Stimulated activated CD8-positive, alpha-beta memory T cell treated with anti-CD3 and anti-CD28 coated beads, Interleukin-15, amount 100 ng/mL, for 4 hours (primary cell): ENCODE results near the gene TSPAN4.

ENCODE experiments used
- DNase-seq, 2 donors: peaks; one replicate each; pipeline ENCODE4 v3.0.0-alpha.2; 2020; ENCODE audit warnings: low read depth in 2 of 2

The TSPAN4 gene

DNA sequence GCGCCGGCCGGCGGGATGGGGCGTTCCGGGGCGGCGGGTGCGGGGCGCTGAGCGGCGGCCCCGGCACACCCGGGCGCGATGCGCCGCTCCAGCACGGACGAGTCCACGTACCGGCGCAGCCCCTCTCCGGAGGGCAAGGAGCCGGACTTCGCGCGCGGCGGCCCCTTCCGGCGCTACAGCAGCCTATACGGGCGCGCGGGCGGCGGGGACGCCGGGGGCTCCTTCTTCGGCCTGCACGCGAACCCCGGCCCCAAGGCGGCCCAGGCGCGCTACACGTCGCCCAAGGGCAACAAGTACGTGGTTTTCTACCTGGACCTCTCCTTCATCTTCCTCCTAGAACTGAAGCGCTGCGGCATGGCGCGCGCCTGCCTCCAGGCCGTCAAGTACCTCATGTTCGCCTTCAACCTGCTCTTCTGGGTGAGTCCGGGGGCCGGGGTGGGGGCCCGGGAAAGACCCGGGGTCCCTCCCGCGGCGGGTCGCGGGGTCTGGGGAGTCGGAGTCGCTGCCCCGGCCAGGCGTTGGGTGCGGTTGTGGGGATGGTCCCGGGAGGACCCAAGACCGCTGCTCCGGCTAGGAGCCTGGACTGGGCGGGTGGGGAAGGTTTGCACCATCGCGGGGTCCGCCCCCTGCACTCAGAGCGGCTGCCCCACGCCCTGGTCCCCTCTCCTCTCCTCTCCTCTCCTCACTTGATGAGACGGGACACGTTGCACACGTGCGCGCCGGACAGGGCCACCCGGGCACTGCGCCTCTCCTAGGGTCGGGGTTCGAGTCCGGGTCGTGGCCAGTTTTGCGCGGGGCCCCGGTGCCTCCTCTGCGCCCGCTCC, 7.5 kb downstream of the TSPAN4 start:
- DNase-seq = no peak

DNA sequence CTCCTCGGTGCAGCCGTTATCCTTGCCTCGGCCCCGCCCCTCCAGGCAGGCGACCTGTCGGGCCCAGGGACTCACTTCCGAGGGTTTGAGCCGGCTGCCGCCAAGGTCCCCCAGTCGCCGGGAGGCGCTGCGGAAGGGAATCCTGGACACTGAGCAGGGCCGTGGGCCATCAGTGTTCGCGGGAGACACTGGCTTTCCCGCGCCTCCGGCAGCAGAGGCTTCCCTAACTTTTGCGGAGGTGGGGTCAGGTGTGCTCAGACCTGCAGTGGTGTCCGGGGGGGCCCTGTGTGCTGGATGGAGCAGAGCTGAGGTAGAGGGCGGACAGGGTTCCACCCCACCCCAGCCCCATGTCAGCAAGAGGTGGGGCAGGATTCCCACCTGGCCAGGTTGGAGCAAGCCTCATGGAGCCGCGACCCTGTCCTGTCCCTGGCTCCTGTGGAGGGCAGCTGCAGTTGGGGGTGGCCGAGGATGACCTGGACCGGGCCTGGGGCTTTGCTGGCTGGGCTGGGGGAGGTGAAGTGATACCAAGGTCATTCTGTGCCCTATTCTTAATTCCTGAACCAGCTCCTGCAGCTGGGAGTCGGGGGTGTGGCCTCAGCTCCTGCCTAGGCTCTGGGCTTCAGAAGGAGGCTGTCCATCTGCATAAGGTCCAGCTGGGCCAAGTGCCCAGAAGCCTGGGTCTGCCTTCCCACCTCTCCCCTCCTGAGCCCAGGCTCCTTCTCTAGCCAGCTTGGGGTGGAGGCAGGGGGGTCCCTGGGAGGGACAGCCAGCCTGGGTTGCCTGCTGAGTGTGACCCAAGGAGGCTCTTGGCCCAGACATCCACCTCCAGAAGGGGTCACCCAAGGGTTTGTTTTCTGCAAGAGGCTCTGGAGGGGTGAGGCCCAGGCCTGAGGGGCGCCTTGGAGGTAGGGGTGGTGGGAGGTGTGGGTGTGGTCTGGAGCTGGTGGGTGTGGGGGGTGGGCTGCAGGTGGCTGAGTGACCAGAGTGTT, 8.4 kb downstream of the TSPAN4 start:
- no peak for DNase-seq

DNA sequence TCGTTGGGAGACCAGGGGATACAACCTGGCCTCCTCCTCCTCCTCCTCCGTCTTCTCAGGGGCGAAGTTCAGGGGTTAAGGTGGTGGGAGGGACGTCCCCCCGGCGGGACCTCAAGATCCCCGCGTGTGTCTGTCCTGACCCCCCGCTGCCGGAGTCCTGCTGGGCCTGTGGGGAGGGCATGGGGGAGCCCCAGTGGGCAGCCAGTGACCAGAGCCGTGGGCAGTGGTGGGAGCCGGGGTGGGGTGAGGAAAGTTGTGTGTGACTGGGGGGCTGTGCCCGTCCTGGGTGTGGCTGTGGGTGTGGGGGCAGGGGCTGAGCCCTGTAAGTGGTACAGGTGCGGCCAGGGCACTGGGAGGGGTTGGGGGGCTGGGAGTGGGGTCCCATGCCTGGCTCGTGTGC, 10.1 kb downstream of the TSPAN4 start:
- no peak for DNase-seq

DNA sequence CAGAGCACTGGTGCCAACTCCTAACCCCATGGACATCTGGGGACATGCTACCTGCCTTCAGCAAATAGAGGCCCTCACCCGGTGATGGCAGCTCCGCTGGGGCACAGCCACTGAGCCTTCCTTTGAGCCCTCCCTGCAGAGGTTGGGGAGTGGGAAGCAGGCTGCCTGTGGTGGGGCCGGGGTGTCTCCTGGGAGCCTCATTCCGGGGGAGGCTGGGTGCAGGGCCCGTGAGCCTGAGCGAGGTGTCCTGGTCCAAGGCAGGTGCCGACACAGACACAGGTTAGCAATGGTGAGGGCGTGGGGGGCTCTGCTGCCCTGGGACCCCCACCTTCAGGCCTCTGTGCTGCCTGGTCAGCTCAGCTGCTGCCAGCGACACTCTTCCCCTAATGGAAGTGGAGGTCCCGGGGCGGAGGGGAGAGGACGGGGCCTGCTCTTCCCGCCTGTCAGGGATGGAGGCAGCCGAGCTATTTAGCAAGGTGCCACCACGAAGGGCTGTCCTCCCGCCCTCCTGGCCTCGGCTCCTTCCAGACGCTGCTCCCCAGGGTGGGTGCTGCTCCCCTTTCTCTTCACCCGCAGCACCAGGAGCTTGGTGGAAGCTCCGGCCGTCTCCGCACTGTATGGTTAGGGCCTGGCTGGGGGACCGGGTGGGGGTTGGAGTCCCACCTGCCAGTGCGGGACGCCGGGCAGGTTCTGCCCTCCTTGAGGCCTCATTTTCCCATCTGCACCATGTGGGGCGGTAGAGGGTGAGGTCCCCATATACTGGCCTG, 11.2 kb downstream of the TSPAN4 start:
- no peak for DNase-seq

DNA sequence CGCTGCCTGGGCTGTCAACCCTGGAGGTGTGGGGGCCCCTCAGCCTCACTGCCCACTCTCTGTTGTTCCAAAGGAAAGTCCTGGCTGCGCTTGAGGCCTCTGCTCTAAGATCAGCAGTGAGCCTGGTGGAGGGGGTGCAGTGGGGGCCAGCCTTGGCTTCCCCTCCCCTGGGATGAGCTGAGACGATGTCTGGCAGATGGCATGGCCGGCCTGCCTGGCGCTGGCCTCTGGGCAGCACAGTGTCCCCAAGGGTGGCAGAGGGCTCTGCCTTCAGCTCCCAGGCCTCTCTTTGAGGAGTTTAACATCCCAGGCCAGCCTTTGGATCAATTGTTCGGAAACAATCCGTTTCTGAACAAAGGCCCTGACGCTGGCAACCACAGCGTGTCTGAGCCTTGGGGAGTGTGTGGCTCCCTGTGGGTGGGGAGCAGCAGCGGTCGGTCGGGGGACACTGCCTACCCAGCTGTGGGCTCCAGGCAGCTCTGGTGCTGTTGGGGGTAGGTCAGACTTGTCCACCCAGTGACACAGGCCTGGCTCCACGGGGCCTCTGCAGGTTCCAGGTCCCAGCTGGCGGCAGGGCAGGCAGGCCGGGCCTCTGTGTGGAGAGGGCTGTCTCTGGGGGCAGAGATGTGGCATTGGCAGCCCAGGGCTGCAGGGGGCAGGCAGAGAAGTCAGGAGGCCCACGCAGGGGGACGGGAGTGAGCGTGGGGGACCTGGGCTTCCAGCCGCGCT, 12.1 kb downstream of the TSPAN4 start:
- no peak for DNase-seq

DNA sequence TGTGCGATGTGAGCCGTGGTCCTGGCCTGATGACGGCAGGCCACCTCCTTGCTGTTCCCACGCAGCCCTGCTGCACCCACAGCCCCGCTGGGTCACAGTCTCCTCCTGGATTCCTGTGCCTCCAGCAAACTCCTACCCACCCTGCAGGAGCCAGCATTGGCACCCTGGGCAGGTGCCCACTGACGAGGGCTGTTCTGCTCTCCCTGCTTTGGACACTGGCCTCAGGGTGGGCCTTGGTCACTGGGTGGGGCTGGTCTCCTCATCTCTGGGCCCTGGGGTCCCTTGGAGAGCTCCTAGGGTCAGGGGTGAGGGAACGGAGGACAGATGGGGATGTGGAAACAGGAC, 12.7 kb downstream of the TSPAN4 start:
- DNase-seq = no peak

DNA sequence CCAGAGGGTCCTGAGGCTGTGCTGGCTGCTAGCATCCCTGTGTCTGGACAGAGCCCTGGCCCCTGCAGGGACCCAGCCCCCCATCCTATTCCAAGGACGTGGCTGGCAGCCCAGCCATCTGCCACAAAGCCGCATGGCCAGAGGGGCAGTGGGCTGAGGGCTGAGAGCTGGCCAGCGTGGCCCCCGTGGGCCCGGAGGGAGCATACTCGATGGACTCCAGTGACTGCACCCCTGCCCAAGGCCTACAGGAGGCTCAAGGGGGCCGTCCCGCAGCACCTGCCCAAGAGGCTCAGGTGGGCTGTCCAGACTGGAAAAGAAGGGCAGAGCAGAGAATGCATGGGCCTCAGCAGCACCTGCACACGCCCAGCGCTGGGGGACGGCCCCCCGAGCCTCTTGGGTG, 13.1 kb downstream of the TSPAN4 start:
- no peak for DNase-seq

DNA sequence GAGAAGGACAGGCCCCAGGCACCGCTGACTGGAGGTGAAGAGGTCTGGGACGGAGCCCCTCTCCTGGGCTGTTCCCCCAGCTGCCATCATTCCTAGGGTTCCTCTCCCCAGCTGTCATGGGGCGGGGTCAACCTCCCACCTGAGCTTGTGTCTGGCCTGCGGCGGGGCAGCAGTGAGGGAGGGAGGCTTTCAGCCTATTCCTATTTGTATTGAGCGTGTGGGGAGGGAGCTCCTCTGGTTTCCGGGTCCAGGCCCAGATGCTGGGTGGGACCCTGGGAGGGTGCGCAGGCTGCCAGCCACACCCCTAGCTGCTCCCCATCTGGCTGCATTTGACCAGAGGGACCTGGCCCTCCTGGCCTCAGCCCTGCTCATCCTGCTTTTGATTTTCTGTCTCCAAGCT, 13.7 kb downstream of the TSPAN4 start:
- DNase-seq = no peak

DNA sequence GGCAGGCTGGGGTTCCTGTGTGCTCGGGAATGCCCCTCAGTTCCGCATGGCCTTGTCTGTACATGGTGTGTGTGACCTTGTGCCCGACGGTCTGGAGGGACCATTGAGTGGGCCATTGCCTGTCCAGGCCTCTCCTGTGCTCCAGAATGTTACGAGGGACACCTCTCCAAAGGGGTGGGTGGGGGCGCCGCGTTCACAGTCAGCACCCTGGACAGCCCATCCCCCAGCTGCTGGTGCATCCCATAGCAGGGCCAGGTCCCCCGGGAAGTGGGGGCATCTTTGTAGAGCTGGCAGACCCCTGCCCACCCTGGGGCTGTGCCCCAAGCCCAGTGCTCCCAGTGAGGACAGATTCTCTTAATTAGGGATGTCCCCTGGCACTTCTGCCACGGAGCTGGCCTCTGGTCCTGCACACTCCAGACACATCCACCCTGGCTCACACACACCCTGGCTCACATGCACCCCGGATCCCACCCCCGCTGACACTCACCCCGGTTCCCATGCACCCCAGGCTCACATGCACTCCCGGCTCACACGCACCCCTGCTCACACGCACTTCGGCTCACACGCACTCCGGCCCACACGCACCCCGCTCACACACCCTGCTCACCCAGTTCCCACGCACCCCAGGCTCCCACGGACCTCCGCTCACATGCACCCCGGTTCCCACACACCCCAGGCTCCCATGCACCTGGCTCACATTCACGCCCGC, 15.6 kb downstream of the TSPAN4 start:
- DNase-seq = no peak

DNA sequence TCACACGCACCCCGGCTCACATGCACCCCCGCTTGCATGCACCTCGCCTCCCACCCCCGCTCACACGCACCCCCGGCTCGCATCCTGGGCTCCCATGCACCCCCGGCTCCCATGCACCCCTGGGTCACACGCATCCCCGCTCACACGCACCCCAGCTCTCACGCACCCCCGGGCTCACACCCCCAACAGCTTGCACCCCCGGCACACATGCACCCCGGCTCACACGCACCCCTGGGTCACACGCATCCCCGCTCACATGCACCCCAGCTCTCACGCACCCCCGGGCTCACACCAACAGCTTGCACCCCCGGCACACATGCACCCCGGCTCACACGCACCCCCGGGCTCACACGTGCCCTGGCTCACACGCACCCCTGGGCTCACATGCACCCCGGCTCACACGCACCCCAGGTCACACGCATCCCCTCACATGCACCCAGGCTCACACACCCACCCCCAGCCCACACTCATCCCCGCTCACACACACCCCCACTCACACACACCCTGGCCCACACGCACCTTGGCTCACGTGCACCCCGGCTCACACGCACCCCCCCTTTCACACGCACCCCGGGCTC, 16.2 kb downstream of the TSPAN4 start:
- no peak for DNase-seq

DNA sequence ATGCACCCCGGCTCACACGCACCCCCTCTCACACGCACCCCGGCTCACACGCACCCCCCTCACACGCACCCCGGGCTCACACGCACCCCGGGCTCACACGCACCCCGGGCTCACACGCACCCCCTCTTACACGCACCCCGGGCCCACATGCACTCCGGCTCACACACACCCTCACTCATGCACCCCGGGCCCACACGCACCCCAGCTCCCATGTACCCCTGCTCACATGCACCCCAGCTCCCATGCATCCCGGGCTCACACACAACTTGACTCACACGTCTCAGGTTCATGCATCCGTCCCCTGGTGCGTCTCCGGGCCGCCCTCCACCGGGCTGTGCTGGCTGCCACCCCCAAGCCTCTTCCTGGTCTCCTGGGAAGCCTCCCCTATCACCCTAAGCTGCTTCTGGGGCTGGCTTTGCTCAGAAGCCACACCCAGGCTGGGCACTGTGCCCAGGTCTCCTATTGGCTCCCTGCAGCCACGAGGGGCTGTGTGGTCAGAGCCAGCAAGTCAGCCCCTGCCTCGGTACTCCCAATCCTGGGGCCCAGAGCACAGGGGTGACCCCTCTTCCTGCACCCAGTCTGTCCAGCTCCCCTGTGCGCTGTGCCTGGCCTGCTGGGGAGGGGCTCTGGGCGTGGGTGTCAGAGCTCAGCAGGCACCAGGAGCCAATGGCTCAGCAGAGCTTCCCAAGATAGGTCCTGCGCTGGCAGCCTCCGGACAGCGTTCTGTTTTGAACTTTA, 16.9 kb downstream of the TSPAN4 start:
- DNase-seq = no peak

DNA sequence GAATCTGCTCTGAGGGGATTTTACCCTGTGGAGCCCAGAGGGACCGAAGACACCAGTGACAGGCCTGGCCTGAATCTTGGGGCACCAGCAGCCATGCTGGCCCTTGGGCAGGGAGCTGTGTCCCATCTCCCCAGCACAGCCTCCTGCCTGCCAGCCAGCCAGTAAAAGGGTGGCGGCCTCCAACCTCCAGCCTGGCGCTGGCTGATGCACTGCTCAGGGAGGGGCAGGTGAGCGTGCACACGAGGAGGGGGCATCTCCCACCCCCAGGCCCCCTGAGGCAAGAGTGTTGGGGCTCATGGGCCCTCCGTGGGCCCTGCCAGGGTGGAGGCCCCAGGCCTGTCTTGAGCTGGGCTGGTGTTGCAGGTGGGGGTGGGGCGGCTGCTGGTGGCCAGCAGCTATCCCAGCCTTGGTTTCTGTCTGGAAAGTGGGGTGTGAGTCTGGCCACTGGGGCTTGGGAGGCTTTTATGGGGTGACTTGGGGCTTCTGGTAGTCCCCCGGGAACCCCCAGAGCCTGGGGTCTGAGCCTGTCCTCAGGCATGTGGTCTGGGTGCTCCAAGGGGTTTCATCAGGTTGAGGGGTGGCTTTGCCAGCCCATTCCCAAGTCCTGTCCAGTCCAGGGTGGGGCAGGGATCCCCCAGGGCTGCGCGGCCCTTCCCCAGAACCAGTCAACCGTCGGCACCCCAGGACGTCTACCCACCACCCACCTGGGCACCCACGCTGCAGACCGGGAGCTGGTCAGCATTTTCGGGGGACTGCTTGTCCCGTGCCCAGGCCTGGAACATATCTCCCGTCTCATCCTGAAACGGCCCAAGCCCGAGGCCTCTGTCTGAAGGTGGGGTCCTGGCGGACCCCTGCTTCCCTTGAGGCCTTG, 17.8 kb downstream of the TSPAN4 start:
- no peak for DNase-seq

DNA sequence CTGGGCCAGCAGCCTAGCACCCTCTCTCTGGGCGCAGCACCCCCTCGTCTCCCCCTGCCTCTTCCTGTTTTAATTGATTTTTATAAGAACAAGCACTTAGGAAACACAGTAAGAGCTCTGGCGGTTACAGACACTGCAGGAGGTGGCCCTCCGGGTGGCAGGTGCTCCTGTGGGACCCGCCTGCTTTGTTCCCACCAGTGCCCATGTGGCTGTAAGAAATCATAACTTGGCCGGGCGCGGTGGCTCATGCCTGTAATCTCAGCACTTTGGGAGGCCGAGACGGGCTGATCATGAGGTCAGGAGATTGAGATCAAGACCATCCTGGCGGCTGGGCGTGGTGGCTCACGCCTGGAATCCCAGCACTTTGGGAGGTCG, 18.4 kb downstream of the TSPAN4 start:
- DNase-seq = no peak

DNA sequence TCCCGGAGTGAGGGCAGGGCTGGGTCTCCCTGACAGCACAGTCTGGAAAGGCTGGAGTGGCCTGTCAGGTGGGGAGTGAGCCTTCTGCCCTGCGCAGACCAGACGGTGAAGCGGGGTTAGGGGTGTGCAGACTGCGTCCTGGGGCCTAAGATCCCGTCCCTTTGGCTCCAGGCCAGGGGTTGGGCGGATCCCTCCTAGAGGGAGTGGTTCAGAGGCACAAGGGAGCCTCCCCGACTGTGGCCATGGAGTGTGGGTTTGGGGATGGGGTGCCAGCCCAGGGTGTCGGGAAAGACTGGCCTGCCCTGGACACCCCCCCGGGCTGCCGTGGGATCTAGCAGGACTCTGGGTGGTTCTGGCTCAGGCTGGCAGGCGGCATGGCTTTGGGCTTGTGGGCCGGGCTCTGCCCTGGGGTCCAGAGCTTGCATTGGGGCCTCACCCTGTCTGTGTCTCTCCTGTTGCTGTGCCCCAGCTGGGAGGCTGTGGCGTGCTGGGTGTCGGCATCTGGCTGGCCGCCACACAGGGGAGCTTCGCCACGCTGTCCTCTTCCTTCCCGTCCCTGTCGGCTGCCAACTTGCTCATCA, 19.5 kb downstream of the TSPAN4 start:
- no peak for DNase-seq

DNA sequence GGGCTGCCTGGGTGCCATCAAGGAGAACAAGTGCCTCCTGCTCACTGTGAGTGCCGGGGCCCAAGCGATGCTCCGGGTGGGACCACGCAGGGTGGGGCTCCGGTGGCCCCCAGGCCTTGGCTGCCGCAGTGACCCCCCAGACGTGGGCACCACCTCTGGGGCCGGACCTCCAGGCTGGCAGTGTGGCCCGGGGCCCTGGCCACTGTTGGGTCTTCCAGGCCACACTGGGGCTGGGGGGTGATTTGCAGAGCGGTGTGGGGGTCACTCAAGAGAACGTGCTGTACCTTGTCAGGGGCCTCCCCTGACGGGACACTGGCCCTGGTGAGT, 20.0 kb downstream of the TSPAN4 start:
- DNase-seq = no peak

DNA sequence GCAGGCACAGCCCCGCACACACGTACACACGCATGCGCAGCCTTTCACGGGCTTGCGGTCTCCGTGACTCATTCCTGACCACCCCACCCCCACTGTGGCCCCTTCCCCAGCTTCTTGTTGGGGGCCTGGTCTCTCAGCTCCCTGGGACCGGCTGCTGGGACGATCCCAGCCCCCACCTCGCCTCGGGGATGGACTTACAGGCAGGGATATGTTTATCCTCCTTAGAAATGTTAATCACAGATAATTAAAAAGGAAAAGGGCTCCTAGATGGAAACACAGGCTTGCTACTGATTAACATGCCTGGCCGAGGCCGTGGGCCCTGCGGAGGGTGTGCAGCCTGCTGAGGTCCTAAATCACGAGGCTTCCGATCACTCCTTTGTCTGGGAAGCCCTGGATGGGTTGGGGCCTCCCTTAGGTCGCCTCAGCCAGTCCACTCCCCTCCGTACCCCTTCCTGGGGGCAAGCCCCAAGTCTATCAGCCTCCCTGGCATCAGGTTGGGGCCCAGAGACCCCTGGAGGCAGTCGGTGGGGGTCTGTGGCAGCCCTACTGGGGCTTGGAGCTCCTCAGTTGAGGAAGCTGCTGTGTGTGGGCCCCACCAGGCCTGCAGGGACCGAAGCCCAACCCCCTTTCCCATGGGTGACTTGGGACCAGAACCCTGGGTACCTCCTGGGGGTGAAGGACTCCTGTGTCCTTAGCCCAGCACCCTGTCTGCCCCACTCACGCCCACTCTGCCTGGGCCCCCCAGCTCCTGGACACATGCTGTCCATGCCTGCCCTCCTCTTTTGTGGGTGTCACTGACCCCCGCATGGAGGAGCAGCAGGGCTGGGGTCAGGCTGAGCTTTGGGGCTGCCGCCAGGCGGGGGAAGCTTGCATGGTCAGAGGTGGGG, 20.6 kb downstream of the TSPAN4 start:
- no peak for DNase-seq
